Heart right ventricle (tissue), 16 donors: ENCODE data around the gene SPTB. TPM values are rescaled to one million over a fixed set of nuclear protein-coding genes. Genes with fewer than 3 reads are reported as not detected.

Experiments
- ATAC-seq, 8 donors: fragments of 200-7000 bp; cut with Tn5 transposase; one replicate each; pipeline ENCODE4 v1.9.1; 2020; ENCODE audit warnings: mild to moderate bottlenecking in 8 of 8, moderate library complexity in 8 of 8, moderate number of reproducible peaks in 1 of 8
- DNase-seq, 2 donors: peaks; one replicate each; pipeline ENCODE4 v3.0.0-alpha.2; 2020
- H3K27ac ChIP-seq, 10 donors: fragments of 200-600 bp; sonication (generic) in 2 of 10; one replicate each; pipeline versions ENCODE4 v1.5.0 to v1.8.0; 2020 to 2022; ENCODE audit warnings: mild to moderate bottlenecking in 3 of 10
- H3K27me3 ChIP-seq, 7 donors: fragments of 200-600 bp; one replicate each; pipeline ENCODE4 v1.8.0; 2021 to 2022; ENCODE audit warnings: mild to moderate bottlenecking in 2 of 7
- H3K36me3 ChIP-seq, 9 donors: fragments of 200-600 bp; sonication (generic) in 1 of 9; one replicate each; pipeline versions ENCODE4 v1.5.0 to v1.8.0; 2020 to 2022; ENCODE audit warnings: mild to moderate bottlenecking in 2 of 9
- H3K4me1 ChIP-seq, 9 donors: fragments of 200-600 bp; sonication (generic) in 1 of 9; one replicate each; pipeline versions ENCODE4 v1.5.0 to v1.8.0; 2020 to 2022; ENCODE audit warnings: mild to moderate bottlenecking in 4 of 9
- H3K4me3 ChIP-seq, 10 donors: fragments of 200-600 bp; sonication (generic) in 2 of 10; one replicate each; pipeline versions ENCODE4 v1.5.0 to v1.8.0; 2020 to 2022; ENCODE audit warnings: mild to moderate bottlenecking in 7 of 10, moderate library complexity in 2 of 10
- H3K9me3 ChIP-seq, 11 donors: fragments of 200-600 bp in 10 of 11; sonication (generic) in 2 of 11; one replicate each; pipeline versions ENCODE4 v1.5.0 to v1.8.0; 2013 to 2022; ENCODE audit warnings: mild to moderate bottlenecking in 2 of 11, control low read depth in 1 of 11, moderate library complexity in 1 of 11
- WGBS, 2 donors: extraction: QIAGEN DNeasy Blood & Tissue Kit; methylation state at CpG; one replicate each; pipeline ENCODE4 v1.1.7; 2013; ENCODE audit warnings: inconsistent platforms in 1 of 2; 5-methylcytosine and 5-hydroxymethylcytosine counted together
- intact Hi-C, 10 donors: fragments of 100-400 bp; cut with DNase I; formaldehyde crosslinking; loops; one replicate each; pipeline versions ENCODE4 v1.11.1 to v1.14.2; 2022
- polyA plus RNA-seq, 2 donors: library from polyadenylated mRNA; stranded (reverse); fragments of 200-250 nt; gene quantifications; one replicate each; pipeline ENCODE4 v1.2.3, GENCODE V29; 2013
- total RNA-seq, 10 donors: library from RNA; stranded (reverse); fragmentation: NEBNext Ultra II Directional in 3 of 10; extraction: Animal tissue kit (Norgen Biotek cat#: 25700) in 3 of 10; gene quantifications; one replicate each; pipeline versions ENCODE4 v1.2.1 to v1.2.4, GENCODE V29; 2021 to 2023
- TF ChIP-seq, protein P1 (sequence below), 9 donors: fragments of 200-600 bp; sonication (generic) in 2 of 9; IDR thresholded peaks; one replicate each; pipeline versions ENCODE4 v1.5.0 to v1.8.0; 2021 to 2022; ENCODE audit warnings: antibody characterized with exemption in 9 of 9, mild to moderate bottlenecking in 5 of 9, moderate library complexity in 1 of 9
- donor health status: Arrhythmogenic right ventricular cardiomyopathy.
- donor health status: ischemic (EF 13 %, LVEDD 7.1; RV severe dilation, severe dysfunction).
- donor health status: healthy with polysubstance abuse.
- donor health status: DM: no; HTN: yes; CAD: no.
- donor health status: DM: no; HTN: no; CAD: no.
- donor health status: ischemic (EF 25% LVEDD 6.9; RV normal size, moderate dysfunction).
- donor health status: ischemic (EF 25% LVEDD 5.7; RV mildly dilated, moderate dysfunction).
- donor health status: healthy.
- donor health status: DM: yes; HTN: yes; CAD: no.
- donor health status: Ischemic cardiomyopathy.
- donor health status: ischemic (EF 35%, LVEDD 5.7; RV mildly dilated, moderate dysfunction).
- donor health status: nonischemic (EF 11% LVEDD 7.7; RV severe dilation, severe dysfunction).
- donor health status: DM: yes; HTN: yes; CAD: no.
- donor health status: PGD.
- donor health status: ischemic (EF 29% LVEDD 5.4; RV normal size, mild dysfunction).
- donor health status: nonischemic (EF 23%, LVEDD 6.1; RV moderate dilation, normal function).

SPTB gene
- total and polyA plus RNA-seq, 12 donors: 24.0 to 114 (median 92.1) TPM

DNA sequence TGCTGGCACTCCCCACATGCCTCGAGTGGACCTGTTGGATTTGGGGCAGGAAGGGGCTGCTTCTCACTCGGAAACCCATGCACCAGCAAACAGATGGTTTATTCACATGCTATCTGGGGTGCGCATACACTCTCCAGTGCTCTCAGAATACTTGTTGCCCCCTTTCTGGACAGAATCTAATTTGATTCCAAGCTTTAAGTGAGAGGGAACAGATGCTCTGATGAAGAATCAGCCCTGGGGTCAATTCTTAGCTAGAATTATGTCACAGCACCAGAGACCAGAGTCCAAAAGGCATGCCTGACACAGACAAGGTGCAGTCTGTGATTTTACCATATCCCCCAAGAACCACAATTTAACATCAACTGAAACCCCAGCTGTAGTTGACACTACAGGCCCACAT is 83.8 kb downstream of the SPTB start:
- TF ChIP-seq, protein P1, sequence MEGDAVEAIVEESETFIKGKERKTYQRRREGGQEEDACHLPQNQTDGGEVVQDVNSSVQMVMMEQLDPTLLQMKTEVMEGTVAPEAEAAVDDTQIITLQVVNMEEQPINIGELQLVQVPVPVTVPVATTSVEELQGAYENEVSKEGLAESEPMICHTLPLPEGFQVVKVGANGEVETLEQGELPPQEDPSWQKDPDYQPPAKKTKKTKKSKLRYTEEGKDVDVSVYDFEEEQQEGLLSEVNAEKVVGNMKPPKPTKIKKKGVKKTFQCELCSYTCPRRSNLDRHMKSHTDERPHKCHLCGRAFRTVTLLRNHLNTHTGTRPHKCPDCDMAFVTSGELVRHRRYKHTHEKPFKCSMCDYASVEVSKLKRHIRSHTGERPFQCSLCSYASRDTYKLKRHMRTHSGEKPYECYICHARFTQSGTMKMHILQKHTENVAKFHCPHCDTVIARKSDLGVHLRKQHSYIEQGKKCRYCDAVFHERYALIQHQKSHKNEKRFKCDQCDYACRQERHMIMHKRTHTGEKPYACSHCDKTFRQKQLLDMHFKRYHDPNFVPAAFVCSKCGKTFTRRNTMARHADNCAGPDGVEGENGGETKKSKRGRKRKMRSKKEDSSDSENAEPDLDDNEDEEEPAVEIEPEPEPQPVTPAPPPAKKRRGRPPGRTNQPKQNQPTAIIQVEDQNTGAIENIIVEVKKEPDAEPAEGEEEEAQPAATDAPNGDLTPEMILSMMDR (IDR thresholded peaks at IDR 0.05): no peak
- Histone ChIP-seq H3K9me3 (no peaks in the 10 kb centered on the region), H3K27ac (no peak overlapping the region), H3K27me3 (no peaks in the 10 kb centered on the region), H3K4me3 (no peak overlapping the region), H3K36me3 (peaks cover 0 to 84% (median 7%) of the 10 kb centered on the region in 9 donors), H3K4me1 (peaks cover 0 to 10% (median 0%) of the 10 kb centered on the region in 9 donors)
- DNase-seq (no peak), ATAC-seq (no peak)
- intact Hi-C loops: no loop called here
- 74 to 86% methylated on average over 3 of the region's 3 CpGs for WGBS, 2 donors

DNA sequence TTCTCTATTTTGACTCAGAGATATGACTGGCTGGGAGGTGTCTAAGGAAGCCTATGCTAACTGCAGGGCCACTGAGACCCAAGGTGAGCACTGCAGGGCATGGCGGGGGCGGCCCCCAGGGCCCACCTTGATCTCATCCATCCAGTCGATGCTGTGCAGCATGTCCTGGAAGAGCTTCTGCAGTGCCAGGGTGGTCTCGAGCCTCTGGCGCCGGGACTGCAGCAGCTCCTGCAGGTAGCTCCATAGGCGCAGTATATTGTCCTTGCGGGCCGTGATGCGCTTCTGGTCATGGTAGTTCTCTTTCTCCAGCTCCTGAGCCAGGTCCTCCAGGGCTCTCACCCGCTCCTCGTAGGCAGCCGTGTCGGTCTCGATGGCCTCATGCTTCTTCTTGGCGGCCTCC is 84.5 kb downstream of the SPTB start:
- Histone ChIP-seq H3K4me1 (peaks cover 0 to 7% (median 0%) of the 10 kb centered on the region in 9 donors), H3K27ac (no peak overlapping the region), H3K27me3 (no peaks in the 10 kb centered on the region), H3K36me3 (peaks cover 0 to 91% (median 1%) of the 10 kb centered on the region in 9 donors), H3K9me3 (no peaks in the 10 kb centered on the region), H3K4me3 (no peak overlapping the region)
- no peak for ATAC-seq
- intact Hi-C loops: no loop called here
- 95 to 98% methylated on average over 16 of the region's 16 CpGs for WGBS, 2 donors
- DNase-seq: no peak
- TF ChIP-seq, protein P1 (IDR thresholded peaks at IDR 0.05): no peak

DNA sequence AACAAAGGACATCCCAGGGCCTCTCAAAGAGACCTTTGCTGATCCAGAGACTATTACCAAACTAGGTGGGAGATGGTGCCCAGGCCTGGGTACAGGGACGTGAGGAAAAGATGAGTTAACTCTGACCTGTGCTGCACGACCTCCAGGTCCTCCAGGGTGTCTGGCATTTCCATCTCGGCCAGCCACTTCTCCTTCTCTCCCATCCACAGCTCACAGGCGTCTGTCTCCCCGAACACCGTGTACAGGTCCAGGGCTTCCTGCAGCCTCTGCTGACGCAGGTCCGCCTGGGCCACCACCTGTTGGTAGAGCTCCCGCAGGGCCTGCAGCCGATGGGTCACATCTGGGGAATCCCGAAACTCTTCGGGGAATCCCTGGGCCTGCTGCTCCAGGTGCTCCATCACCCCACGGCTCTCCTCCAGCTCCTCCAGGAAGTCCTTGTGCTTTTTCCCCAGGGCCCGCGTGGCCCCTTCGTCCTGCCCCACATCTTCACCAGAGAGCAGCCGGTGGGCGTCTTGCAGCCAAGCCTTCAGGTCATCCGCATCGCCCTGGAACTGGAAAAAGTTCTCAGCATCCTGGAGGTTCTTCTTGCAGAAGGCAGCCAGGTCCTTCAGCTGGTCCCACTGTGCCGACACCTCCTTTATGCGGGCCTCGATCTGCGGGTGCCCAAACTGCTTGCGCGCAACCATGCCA is 86.7 kb downstream of the SPTB start:
- peaks cover 0 to 76% (median 0%) of the 10 kb centered on the region in 9 donors for H3K36me3 ChIP-seq
- intact Hi-C loops: no loop called here
- DNase-seq: no peak
- H3K27ac ChIP-seq: no peak overlapping the region
- H3K9me3 ChIP-seq: no peaks in the 10 kb centered on the region
- TF ChIP-seq, protein P1 (IDR thresholded peaks at IDR 0.05): no peak
- H3K4me1 ChIP-seq: no peaks in the 10 kb centered on the region
- 95 to 96% methylated on average over 26 of the region's 26 CpGs for WGBS, 2 donors
- H3K4me3 ChIP-seq: no peak overlapping the region
- no peaks in the 10 kb centered on the region for H3K27me3 ChIP-seq
- no peak for ATAC-seq

DNA sequence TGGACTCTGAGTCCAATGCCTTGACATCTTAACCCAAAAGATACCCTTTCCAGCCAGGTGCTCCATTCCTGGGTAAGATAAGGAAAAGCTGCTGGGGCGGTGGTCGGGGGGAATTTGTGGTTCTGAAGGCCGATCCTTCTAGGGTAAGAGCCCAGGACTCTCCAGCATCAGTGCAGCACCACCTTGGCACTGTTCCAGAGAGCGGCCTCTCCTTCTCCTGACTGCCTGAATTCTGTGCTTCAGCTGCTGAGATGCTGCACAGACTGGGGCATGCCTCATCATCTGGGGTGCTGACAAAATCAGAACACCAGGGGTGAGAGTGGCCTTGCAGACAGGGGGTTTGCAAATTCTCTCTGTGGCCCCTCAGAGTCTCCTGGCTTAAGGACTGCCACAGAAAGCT is 87.5 kb downstream of the SPTB start:
- intact Hi-C loops: no loop called here
- no peaks in the 10 kb centered on the region for H3K27me3 ChIP-seq
- no peaks in the 10 kb centered on the region for H3K9me3 ChIP-seq
- H3K27ac ChIP-seq: no peak overlapping the region
- H3K4me3 ChIP-seq: no peak overlapping the region
- WGBS, 2 donors: 74 to 78% methylated on average over 4 of the region's 4 CpGs
- no peaks in the 10 kb centered on the region for H3K4me1 ChIP-seq
- H3K36me3 ChIP-seq: peaks cover 0 to 76% (median 0%) of the 10 kb centered on the region in 9 donors
- no peak for ATAC-seq
- TF ChIP-seq, protein P1 (IDR thresholded peaks at IDR 0.05): no peak
- no peak for DNase-seq
